Astrocyte (in vitro differentiated cells and primary cell): ENCODE results near the gene EPHB2. TPM values are rescaled to one million over a fixed set of nuclear protein-coding genes. Genes with fewer than 3 reads are reported as not detected.

ENCODE experiments used
- DNase-seq: peaks from one replicate; pipeline ENCODE4 v3.0.0-alpha.2; 2010; ENCODE audit warnings: low read depth
- FAIRE-seq: peaks from 2 replicates; lab custom pipeline; 2011; peaks lifted over from hg19 to GRCh38; lab: Jason Lieb, UNC
- H2AFZ ChIP-seq: 2 replicates; pipeline ENCODE4 v1.6.0; 2012; ENCODE audit warnings: low read depth, low read length, inconsistent platforms
- H3K27ac ChIP-seq: 2 replicates; pipeline ENCODE4 v1.5.1; 2011; ENCODE audit warnings: low read depth, low read length, inconsistent platforms
- H3K27me3 ChIP-seq: 2 replicates; pipeline ENCODE4 v1.6.0; 2011; ENCODE audit warnings: low read length, inconsistent platforms; ENCODE audit not compliant: insufficient read depth
- H3K36me3 ChIP-seq: 2 replicates; pipeline ENCODE4 v1.5.1; 2011; ENCODE audit warnings: low read length, inconsistent platforms; ENCODE audit not compliant: insufficient read depth
- H3K4me1 ChIP-seq: 2 replicates; pipeline ENCODE4 v1.5.1; 2011; ENCODE audit warnings: low read length, inconsistent platforms; ENCODE audit not compliant: insufficient read depth
- H3K4me2 ChIP-seq: 2 replicates; pipeline ENCODE4 v1.6.0; 2012; ENCODE audit warnings: low read length, inconsistent platforms
- H3K4me3 ChIP-seq: 2 replicates; pipeline ENCODE4 v1.5.1; 2011; ENCODE audit warnings: low read depth, mild to moderate bottlenecking, low read length, inconsistent platforms; ENCODE audit not compliant: insufficient read depth
- H3K79me2 ChIP-seq: 2 replicates; pipeline ENCODE4 v1.6.0; 2012; ENCODE audit warnings: mild to moderate bottlenecking, low read length, inconsistent platforms; ENCODE audit not compliant: insufficient read depth
- H3K9ac ChIP-seq: 2 replicates; pipeline ENCODE4 v1.6.0; 2012; ENCODE audit warnings: mild to moderate bottlenecking, low read length, inconsistent platforms
- H3K9me3 ChIP-seq: 2 replicates; pipeline ENCODE4 v1.5.1; 2012; ENCODE audit warnings: low read depth, mild to moderate bottlenecking, low read length, inconsistent platforms; ENCODE audit not compliant: insufficient read depth
- H4K20me1 ChIP-seq: 2 replicates; pipeline ENCODE4 v1.6.0; 2012; ENCODE audit warnings: low read length, inconsistent platforms; ENCODE audit not compliant: insufficient read depth
- H3K27ac Mint-ChIP-seq: one replicate; pipeline ENCODE4 v1.8.0; 2021; ENCODE audit warnings: mild to moderate bottlenecking, mixed read lengths; ENCODE audit not compliant: unreplicated experiment
- H3K27me3 Mint-ChIP-seq: one replicate; pipeline ENCODE4 v1.8.0; 2021; ENCODE audit warnings: low read depth, mixed read lengths; ENCODE audit not compliant: unreplicated experiment
- H3K36me3 Mint-ChIP-seq: one replicate; pipeline ENCODE4 v1.8.0; 2021; ENCODE audit warnings: low read depth, mixed read lengths; ENCODE audit not compliant: unreplicated experiment
- H3K4me1 Mint-ChIP-seq: one replicate; pipeline ENCODE4 v1.8.0; 2021; ENCODE audit warnings: low read depth, mixed read lengths; ENCODE audit not compliant: unreplicated experiment
- H3K4me3 Mint-ChIP-seq: one replicate; pipeline ENCODE4 v1.8.0; 2021; ENCODE audit warnings: mild to moderate bottlenecking, moderate library complexity, mixed read lengths; ENCODE audit not compliant: unreplicated experiment
- H3K9me3 Mint-ChIP-seq: one replicate; pipeline ENCODE4 v1.8.0; 2021; ENCODE audit warnings: mild to moderate bottlenecking, mixed read lengths; ENCODE audit not compliant: unreplicated experiment
- EZH2 ChIP-seq: IDR thresholded peaks from 2 replicates; pipeline ENCODE4 v1.6.1; 2012; ENCODE audit warnings: mild to moderate bottlenecking, low read length, inconsistent platforms; ENCODE audit not compliant: insufficient read depth
- total RNA-seq: library from RNA; stranded (reverse); gene quantifications from 2 replicates; pipeline ENCODE4 v1.2.1, GENCODE V29; 2021
- TF ChIP-seq, protein P1 (sequence below): IDR thresholded peaks from 2 replicates; pipeline ENCODE4 v1.5.1; 2011; ENCODE audit warnings: low read depth, mild to moderate bottlenecking, inconsistent platforms, low read length, moderate library complexity; ENCODE audit not compliant: insufficient read depth

EPHB2 gene
- total RNA-seq, 1 donor from 2014 or later = 8.4 TPM

DNA sequence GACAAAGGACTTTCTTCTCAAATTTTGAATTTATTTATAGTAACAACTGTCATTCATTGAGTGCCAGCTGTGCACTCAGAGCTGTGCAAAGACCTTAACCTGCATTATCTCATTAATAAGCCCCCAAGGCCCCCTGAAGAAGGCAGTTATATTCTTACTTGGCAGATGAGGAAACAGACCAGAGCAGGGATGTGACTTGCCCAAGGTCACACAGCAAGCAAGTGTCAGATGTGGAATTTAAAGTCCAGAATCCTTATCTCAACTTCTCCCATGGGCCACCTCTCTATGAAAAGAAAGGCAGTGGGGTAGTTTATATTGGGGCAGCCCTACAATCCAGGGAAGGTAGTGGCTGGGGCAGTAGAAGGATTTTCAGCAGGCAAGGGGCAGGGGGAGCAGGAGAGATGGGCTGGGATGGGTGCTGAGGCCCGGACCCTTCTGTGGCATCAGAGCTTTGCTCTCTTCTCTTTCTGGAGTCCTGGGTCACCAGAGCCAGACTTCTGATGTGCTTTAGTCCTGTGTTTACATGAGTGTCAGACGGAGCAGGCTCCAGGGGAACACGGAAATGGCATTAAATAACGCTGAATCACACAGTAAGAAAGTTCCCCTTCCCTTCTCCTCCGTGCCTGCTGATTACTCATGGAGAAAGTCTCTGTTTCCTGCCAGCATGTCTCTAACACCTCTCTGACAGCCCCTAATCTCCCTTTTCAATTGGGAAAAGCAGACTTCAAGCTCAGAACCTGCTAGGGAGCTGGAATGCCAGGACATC, 39.5 kb downstream of the EPHB2 start:
- peak overlapping the region; percentile 78 for H3K4me2 ChIP-seq
- peak; percentile 97 for FAIRE-seq
- H3K4me3 ChIP-seq = no peak overlapping the region
- no peaks in the 10 kb centered on the region for H4K20me1 ChIP-seq
- peak; percentile 94 for DNase-seq
- H3K9me3 Mint-ChIP-seq = no peaks in the 10 kb centered on the region
- peaks cover 53% of the 10 kb centered on the region for H3K79me2 ChIP-seq
- H3K27me3 Mint-ChIP-seq = no peaks in the 10 kb centered on the region
- H3K9ac ChIP-seq = peak overlapping the region; percentile 86
- peak overlapping the region; percentile 98 for H3K27ac Mint-ChIP-seq
- peak overlapping the region; percentile 99 for H3K27ac ChIP-seq
- H3K4me3 Mint-ChIP-seq = peak overlapping the region; percentile 55
- peaks cover 26% of the 10 kb centered on the region for H3K4me1 Mint-ChIP-seq
- no peak for TF ChIP-seq EZH2
- no peaks in the 10 kb centered on the region for H3K36me3 ChIP-seq
- H3K4me1 ChIP-seq = peaks cover 75% of the 10 kb centered on the region
- no peaks in the 10 kb centered on the region for H3K36me3 Mint-ChIP-seq
- H3K9me3 ChIP-seq = no peaks in the 10 kb centered on the region
- H2AFZ ChIP-seq = no peak overlapping the region
- no peaks in the 10 kb centered on the region for H3K27me3 ChIP-seq

DNA sequence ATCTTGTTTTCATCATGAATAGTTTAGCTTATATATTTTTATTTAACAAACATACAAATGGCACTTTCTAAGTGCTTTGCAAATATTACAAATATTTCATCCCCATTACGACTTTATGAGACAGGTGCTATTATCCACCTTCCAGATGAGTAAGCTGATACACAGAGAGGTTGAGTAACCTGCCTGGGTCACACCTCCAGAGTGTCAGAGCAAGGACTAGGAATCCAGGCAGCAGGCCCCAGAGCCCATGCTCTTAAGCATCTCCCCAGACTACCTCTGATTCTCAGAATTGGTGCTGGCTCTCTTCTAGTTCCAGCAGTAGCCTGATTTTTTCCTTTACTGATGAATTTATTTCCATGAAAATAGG, 40.0 kb downstream of the EPHB2 start:
- peaks cover 54% of the 10 kb centered on the region for H3K79me2 ChIP-seq
- Mint-ChIP-seq H3K27me3 (no peaks in the 10 kb centered on the region), H3K36me3 (no peaks in the 10 kb centered on the region), H3K4me1 (peaks cover 26% of the 10 kb centered on the region), H3K4me3 (peak overlapping the region; percentile 55), H3K27ac (peak overlapping the region; percentile 98), H3K9me3 (no peaks in the 10 kb centered on the region)
- no peaks in the 10 kb centered on the region for H3K36me3 ChIP-seq
- H3K4me2 ChIP-seq = peak overlapping the region; percentile 78
- H3K27me3 ChIP-seq = no peaks in the 10 kb centered on the region
- H3K27ac ChIP-seq = peak overlapping the region; percentile 99
- H2AFZ ChIP-seq = no peak overlapping the region
- H3K9ac ChIP-seq = peak overlapping the region; percentile 86
- peaks cover 73% of the 10 kb centered on the region for H3K4me1 ChIP-seq
- H4K20me1 ChIP-seq = no peaks in the 10 kb centered on the region
- H3K9me3 ChIP-seq = no peaks in the 10 kb centered on the region
- DNase-seq (no peak), FAIRE-seq (no peak)
- TF ChIP-seq, protein P1, sequence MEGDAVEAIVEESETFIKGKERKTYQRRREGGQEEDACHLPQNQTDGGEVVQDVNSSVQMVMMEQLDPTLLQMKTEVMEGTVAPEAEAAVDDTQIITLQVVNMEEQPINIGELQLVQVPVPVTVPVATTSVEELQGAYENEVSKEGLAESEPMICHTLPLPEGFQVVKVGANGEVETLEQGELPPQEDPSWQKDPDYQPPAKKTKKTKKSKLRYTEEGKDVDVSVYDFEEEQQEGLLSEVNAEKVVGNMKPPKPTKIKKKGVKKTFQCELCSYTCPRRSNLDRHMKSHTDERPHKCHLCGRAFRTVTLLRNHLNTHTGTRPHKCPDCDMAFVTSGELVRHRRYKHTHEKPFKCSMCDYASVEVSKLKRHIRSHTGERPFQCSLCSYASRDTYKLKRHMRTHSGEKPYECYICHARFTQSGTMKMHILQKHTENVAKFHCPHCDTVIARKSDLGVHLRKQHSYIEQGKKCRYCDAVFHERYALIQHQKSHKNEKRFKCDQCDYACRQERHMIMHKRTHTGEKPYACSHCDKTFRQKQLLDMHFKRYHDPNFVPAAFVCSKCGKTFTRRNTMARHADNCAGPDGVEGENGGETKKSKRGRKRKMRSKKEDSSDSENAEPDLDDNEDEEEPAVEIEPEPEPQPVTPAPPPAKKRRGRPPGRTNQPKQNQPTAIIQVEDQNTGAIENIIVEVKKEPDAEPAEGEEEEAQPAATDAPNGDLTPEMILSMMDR = no peak
- no peak for TF ChIP-seq EZH2
- H3K4me3 ChIP-seq = no peak overlapping the region

DNA sequence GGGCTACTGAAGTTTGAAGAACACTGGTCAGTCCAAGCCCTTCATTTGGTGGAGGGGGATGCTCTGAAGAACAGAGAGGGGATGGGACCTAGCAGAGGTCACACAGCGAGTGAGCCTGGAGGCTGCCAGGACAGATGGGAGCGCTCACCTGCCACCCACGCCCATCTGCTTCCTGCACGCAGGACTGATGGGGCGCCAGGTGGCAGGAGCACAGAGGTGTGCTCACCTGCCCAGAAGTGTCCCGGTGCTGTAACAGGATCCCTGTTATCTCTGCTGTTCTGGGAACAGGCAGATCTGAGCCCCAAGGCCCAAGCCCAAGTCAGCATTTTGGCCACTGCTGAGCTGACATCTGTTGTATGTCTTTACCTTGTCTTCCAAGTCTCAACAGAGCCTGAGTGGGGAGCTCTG, 40.5 kb downstream of the EPHB2 start:
- Mint-ChIP-seq H3K4me1 (peaks cover 26% of the 10 kb centered on the region), H3K36me3 (no peaks in the 10 kb centered on the region), H3K27ac (peak overlapping the region; percentile 98), H3K9me3 (no peaks in the 10 kb centered on the region), H3K4me3 (no peak overlapping the region), H3K27me3 (no peaks in the 10 kb centered on the region)
- H3K79me2 ChIP-seq = peaks cover 59% of the 10 kb centered on the region
- H3K4me2 ChIP-seq = peak overlapping the region; percentile 78
- H3K27me3 ChIP-seq = no peaks in the 10 kb centered on the region
- no peak for DNase-seq
- H3K9me3 ChIP-seq = no peaks in the 10 kb centered on the region
- H3K27ac ChIP-seq = peak overlapping the region; percentile 99
- no peak for FAIRE-seq
- peak overlapping the region; percentile 86 for H3K9ac ChIP-seq
- peaks cover 73% of the 10 kb centered on the region for H3K4me1 ChIP-seq
- H4K20me1 ChIP-seq = peaks cover under 1% of the 10 kb centered on the region
- no peaks in the 10 kb centered on the region for H3K36me3 ChIP-seq
- TF ChIP-seq, protein P1 = no peak
- no peak for TF ChIP-seq EZH2
- H3K4me3 ChIP-seq = no peak overlapping the region
- H2AFZ ChIP-seq = no peak overlapping the region
